GM18951 (cell line): ENCODE measurements around the gene FUT7.

Source experiments
- POLR2A ChIP-seq: IDR thresholded peaks from 4 replicates; pipeline ENCODE4 v1.6.1; 2011; ENCODE audit warnings: mild to moderate bottlenecking; ENCODE audit not compliant: insufficient read length, insufficient read depth; ENCODE audit errors: extremely low read depth
- in situ Hi-C: fragments of 300-500 bp; cut with MboI; formaldehyde crosslinking; loops from one replicate; pipeline ENCODE4 v1.12.0; 2022; ENCODE audit warnings: low sequenced_read_pairs, mixed read lengths, inconsistent platforms; ENCODE audit not compliant: unreplicated experiment

Gene FUT7

DNA sequence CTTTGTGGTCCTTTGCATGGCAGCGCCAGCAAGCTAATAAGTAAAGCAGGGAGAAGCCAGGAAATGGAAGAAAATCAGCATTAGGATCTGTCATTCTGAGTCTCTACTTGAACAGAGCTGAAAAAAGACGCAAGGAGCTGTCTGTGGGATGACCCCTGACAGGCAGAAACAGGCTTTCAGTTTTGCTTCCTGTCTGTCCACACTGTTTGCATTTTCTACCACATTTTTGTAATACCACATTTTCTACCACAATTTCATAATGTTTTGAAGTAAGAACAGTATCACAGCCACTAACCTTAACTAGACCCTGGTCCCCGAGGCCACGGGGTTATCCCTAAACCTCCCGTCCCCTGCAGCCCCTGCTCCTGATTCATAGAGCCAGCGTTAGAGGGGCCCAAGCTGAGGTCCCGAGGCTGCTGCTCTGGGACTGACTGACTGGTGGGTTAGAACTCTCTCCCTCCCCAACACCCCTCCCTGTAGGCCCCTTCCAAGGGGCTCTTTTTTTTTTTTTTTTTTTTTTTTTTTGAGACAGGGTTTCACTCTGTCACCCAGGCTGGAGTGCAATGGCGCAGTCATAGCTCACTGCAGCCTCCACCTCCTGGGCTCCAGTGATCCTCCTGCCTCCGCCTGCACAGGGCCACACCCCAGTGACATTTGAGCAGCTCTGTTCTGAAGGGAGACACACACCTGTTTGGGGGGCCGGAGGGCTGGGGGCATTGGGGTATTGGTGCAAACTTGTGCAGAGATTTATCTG is 31.5 kb downstream of the FUT7 start:
- no peak for TF ChIP-seq POLR2A
- in situ Hi-C loops: no loop called here

DNA sequence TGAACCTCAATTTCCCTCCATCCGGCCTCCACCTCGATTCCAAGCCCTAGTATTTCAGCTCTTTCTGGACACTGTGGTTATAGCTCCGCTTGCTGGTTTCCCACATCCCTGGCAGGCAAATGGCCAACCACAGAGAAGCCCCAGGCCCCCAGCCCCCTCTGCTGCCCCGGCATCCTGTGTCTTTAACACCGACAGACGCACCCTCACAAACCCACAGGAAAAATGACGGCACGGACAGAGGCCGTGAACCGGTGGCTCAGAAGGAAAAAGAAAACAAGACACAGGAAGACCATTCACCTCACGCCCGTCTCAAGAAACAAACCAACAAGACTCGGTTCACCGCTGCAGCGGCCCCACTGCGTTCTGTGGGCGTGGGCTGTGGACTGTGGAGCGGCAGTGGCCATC is 34.1 kb downstream of the FUT7 start:
- in situ Hi-C loops: no loop called here
- no peak for TF ChIP-seq POLR2A

DNA sequence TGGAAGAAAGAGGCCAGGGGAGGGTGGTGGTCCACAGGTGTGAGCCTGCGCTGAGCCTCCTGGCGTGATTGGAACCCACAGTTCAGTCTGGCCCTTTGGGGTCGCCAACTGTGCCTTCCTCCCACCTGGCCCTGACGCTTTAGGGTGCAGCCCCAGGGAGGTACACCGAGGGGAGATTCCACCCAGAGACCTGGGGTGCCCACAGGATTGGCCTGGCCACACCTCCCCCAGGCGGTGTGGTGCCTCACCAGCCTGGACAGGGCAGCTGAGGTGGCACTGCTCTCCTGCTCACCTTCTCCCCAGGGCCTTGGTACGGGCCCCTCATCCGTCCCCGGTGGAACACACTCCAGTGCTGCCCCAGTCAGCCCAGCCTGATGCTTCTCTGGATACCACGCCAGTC is 34.5 kb downstream of the FUT7 start:
- TF ChIP-seq POLR2A: no peak
- in situ Hi-C loops: no loop called here

DNA sequence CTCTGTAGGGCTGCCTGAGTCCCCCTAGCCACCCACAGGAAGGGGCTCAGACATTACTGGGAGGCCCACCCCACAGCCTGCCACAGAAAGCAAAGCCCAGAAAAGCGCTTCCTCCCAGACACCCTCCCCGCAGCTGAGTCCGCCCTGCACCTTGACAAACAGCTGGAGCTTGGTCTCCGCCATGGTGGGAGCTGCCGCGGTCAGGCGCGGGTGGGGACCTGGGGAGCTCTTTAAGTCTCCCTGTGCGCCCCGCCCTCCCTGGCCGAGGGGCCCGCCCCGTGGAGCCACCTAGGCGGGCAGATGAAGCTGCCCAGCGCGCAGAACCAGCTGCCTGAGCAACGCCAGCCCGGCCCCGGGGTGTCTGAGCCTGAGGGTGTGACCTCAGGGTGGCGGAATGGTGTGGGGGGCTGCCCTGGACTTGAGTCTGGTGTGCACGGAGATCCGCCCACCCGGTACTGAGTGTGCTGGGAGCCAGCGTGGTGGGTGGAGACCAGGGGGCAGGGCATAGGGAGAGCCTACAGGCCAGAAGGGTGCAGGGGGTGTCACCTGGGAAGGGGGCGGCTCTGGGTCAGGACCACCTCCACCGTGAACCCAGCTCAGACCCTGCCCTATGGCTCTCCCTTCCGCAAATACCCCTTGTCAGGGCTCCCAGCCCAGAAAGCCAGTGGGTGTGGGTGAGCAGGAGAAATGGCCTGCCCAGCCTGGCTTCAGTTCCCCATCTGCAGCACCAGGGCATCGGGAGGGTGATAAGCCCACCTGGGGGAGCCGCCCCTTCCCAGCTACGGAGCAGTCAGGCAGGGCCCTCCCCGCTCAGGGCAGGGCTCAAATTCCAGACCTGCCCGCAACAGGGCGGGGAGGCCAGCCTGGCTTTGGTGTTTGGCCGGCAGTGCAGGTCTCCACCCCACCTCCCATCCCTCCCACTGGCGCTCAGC is 35.3 kb downstream of the FUT7 start, which contains the start of gene CLIC3:
CLIC3 (minus strand) TSS at position 208 of the 932 bp plus-strand sequence; CDS start at position 183, 25 bp downstream.
- no peak for TF ChIP-seq POLR2A
- in situ Hi-C loops: no loop called here

DNA sequence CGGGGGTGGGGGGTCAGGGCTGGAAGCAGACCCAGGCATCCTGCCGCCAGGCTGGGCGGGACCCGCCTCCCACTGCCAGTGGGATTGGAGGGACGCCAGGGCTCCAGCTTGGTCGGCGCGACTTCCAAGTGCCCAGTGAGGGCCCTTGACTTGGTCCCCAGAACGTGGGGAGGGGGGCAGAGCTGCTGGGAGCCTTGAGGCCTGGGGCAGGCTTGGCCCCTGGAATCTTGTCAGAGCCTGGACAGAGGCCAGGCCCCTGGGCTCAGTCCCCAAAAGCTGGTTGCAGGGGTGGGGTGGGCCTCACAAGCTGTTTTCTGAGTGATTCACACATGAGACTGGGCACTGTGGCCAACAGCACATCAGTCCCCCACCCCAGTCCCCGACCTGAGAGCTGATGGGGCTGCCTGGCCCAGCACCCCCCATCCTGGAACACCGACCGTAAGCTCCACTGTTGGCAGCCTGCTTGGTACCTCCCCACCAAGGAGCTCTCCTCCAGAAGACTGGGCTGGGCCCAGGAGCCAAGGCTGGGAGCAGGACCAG is 36.0 kb downstream of the FUT7 start:
- in situ Hi-C loops: no loop called here
- TF ChIP-seq POLR2A: no peak

DNA sequence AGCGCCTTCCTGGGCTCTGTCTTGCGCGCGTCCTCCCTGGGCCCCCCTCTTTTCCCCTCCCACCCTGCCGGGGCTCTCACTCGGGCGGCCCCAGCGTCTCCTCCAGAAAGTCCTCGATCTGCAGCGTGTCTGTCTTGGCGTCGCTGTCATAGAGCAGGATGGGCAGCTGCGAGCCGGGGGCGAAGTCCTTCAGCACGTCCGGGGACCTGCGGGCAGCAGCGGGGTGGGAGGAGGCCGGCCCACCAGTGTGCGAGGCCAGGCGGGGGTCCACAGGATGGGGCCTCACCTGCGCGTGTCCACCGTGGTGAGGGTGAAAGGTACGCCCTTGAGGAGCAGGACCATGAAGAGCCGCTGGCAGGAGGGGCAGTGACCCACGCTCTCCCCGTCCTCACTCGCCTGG is 36.5 kb downstream of the FUT7 start:
- TF ChIP-seq POLR2A: no peak
- in situ Hi-C loops: no loop called here

DNA sequence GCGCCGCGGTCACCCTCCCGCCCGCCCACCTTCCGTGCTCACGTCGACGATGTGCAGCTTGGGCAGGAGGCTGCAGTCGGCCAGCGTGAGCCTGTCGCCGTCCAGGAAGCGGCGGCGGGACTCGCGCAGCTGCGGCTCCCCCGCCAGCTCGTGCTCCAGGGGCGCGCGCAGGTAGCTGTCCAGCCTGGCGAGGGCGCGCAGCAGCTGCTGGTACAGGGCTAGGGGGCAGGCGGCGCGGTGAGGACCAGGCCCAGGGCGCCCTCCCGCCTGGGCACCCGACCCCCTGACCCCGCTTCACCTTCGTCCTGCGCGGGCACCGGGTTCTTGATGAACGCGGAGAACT is 37.0 kb downstream of the FUT7 start:
- in situ Hi-C loops: no loop called here
- no peak for TF ChIP-seq POLR2A

DNA sequence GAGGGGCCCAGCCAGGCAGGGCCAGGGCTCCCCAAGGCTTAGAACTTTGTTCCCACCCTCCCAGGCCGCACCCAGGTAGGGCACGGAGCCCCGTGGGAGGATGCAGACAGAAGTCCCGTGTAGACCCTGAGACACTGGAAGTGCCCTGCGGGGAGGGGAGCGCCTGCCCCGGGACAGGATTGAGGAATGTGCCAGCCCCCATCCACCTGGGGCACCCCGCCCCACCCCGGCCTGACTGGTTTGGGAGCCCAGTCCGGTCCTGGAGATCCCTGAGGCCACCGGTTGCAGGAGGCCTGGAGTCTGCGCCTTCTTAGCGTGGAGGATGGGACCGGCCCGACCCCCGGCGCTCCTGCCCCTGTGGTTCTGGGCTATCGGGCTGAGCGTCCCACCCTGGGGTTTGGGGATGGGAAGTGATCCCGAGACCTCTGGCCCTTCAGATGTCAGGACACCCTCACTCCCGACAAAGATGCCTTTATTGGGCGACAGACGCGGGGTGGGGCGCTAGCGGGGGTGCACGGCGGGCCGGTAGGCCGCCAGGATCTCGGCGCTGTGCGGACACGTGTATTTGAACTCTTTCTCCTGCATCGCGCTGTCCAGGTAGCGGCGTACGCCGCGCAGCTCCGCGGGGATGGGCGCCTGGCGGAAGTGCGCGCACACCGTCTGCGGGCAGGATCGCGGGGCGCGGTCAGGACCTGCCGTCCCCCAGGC is 37.6 kb downstream of the FUT7 start:
- in situ Hi-C loops: no loop called here
- no peak for TF ChIP-seq POLR2A

DNA sequence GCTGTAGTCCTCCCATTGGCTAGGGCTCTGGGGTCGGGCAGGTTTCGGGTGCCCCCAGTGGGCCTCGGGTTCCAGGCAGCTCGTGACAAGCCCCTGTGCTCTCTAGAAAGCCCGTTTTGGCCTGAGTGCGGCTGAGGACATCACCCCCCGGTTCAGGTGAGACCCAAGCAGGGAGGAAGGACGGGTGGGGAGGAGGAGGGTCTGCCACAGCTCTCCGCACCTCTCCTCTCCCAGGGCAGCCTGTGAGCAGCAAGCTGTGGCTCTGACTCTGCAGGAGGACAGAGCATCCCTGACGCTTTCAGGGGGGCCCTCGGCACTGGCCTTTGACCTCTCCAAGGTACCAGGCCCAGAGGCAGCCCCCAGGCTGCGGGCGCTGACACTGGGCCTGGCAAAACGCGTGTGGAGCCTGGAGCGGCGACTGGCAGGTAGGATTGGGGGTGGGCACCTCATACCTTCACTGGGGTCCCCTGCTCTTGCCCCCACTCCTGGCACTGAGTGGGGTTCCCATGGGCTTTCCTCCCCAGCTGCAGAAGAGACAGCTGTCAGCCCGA is 39.0 kb downstream of the FUT7 start:
- no peak for TF ChIP-seq POLR2A
- in situ Hi-C loops: no loop called here

DNA sequence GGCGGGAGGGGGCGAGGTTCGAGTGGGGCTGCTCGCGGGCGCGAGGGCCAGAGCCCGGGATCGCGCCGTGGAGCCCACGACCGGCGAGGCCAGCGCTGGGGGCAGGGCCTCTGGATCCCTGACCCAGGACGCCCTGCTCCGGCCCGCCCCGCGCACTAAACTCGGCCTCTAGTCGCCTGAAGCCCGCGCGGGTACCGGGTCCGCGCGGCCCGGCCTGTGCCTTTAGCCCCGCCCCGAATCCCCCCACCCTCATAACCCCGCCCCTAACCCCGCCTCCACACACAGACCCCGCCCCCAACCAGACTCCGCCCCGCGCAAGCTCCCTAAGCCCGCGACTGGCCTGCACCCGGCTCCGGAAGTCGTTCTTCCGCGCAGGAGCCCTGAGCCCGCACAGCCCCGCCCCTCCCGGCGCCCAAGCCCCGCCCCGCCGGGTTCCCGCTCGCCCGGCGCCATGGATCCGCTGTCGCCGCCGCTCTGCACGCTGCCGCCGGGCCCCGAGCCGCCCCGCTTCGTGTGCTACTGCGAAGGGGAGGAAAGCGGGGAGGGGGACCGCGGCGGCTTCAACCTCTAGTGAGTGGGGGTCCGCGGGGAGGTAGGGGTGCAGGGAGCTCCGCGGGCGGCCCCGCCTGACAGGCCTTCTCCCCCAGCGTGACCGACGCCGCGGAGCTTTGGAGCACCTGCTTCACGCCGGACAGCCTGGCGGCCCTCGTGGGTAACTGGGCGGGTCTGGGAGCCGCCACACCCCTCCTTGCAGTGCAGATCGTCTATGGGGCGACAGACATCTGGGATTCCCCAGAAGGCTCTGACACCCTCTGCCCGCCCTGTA is 39.7 kb downstream of the FUT7 start, which contains the start of gene PAXX:
PAXX (plus strand) TSS at position 430 of the 826 bp plus-strand sequence; CDS start at position 452, 22 bp downstream.
- TF ChIP-seq POLR2A: peak; percentile 76
- in situ Hi-C loops: no loop called here

DNA sequence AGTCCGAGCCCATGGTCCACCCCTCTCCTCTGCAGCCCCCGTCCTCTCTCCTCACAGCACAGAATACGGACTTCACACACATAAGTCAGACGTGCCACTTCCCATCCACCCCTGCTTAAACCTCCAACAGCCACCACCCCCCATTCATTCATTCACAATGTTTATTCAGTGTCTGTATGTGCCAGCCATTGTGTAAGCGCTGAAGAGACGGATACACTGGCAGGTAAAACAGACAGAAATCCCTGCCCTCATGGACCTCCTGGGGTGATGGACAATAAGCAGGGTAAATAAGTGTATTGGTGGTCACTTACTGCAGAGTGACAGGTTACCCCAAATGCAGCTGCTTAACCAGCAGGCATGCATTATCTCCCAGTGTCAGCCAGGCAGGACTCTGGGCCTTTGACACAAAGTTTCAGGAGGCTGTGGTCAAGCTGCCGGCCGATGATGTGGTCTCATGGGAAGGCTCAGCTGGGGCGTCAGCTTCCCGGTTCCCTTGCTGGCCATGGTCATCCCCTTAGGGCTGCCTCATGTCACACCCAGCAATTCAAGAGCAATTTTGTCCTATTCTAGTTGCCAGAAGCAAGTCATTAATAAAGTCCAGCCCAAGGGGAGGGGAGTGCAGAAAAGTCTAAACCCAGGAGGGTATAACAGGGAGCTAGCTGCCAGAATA is 41.5 kb downstream of the FUT7 start:
- TF ChIP-seq POLR2A: no peak

DNA sequence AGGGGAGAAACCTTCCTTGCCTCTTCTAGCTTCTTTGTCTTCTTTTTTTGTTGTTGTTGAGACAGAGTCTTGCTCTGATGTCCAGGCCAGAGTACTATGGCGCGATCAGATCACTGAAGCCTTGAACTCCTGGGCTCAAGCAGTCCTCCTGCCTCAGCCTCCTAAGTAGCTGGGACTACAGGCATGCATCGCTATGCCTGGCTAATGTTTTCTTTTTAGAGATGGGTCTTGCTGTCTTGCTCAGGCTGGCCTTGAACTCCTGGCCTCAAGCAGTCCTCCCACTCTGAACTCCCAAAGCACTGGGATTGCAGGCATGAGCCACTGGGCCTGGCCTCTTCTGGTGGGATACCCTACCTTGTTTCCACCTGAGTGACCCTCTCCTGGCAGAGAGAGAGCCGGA is 43.0 kb downstream of the FUT7 start:
- TF ChIP-seq POLR2A: no peak
- in situ Hi-C loops: no loop called here

More for the DNA sequence above, 41.5 kb downstream of the FUT7 start:
- in situ Hi-C loops: no loop called here

DNA sequence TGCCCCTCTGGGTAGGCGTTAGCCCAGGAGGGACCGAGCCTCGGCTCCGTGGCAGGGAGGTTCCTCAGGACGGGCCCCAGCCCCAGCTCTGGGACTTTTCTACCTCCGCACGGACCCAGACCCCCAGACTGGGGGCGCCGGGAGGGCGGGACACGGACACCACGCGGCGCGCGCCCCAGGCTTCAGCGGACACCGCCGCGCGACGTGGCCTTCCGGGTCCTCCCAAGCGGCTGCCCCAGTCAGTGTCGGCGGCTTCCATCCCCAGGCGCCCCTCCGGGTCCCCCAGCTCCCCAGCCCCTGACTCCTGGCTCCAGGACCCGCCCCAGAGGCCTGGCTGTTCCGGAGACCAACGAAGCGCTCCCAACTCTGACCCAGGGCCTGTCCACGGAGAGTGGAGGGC is 46.0 kb downstream of the FUT7 start:
- in situ Hi-C loops: no loop called here

More for the DNA sequence above, 46.0 kb downstream of the FUT7 start:
- TF ChIP-seq POLR2A: no peak
